GM18858 (cell line): ENCODE results near the gene CAPN10.
"Not testable (repeated sequence)": the region's sequence is repeated elsewhere in the genome, so short reads cannot be mapped to it uniquely, and the experiment has no call there.

ENCODE experiments used
- ATAC-seq: cut with Tn5 transposase; IDR thresholded peaks from one replicate; pipeline ENCODE4 v1.9.1; 2021; ENCODE audit not compliant: unreplicated experiment

CAPN10 gene

GRCh38 chr2:240563231-240563630 lies 23.3 kb upstream of the CAPN10 start:
- not testable (repeated sequence) for ATAC-seq

DNA sequence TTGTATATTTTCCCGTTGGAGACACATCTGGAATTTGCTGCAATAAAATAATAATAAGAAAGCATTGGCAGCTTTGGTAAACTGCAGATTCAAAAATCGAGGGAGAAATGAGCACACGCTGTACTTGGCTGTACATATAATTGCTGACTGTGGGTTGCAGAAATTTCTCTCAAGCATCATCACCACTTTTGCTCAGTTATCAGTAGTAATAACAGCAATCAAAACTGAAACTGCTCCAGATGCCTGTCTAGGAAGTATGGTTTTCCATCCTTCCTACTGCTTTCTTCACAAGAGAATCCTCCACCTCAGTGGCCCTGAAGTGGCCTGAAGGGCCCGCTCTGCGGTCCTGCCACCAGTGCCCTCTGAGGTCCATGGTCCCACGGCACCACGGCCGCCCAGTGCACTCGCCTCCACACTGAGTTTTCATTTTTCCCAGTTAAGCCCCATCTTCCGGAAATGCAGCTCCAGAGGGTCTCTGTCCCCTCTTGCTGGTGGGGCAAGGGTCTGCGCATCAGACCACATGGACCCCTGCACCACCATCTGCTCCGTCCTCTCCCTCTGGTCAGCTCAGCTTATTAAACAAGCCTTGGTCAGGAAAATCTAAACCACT lies 22.5 kb upstream of the CAPN10 start:
- ATAC-seq = no peak

DNA sequence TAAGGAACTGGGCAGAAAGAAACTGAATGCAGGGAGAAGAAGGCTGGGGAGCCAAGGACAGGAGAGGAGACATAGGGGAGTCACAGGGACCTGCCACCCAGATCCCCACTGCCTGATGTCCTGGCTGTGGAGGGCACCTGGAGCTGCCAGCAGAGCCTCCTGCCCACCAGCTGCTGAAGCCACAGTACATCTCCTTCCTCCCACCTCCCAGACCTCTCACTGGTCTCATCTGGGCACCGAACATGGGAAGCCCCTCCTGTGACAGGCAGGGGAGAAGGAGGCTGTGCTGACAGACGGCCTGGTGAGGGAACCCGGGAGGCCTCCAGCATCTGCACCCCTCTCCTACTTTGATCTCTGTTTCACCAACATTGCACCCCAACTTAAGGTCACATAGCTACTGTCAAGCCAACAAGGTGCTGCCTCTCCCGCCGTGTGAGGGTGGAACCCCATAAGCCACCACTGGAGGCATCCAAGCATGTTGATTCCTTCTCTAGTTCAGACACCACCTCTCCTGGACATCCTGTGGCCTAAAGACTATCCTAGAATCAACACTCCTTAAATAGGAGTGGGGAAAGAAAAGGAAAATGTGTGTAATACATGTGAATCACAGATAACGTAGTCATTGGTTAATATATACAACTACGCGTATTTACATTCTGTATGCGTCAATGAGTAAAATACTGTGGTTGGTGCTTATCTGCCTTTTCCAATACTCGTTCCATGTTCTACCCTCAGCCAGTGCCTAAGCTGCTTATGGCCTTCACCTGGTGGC lies 21.8 kb upstream of the CAPN10 start:
- ATAC-seq = no peak

DNA sequence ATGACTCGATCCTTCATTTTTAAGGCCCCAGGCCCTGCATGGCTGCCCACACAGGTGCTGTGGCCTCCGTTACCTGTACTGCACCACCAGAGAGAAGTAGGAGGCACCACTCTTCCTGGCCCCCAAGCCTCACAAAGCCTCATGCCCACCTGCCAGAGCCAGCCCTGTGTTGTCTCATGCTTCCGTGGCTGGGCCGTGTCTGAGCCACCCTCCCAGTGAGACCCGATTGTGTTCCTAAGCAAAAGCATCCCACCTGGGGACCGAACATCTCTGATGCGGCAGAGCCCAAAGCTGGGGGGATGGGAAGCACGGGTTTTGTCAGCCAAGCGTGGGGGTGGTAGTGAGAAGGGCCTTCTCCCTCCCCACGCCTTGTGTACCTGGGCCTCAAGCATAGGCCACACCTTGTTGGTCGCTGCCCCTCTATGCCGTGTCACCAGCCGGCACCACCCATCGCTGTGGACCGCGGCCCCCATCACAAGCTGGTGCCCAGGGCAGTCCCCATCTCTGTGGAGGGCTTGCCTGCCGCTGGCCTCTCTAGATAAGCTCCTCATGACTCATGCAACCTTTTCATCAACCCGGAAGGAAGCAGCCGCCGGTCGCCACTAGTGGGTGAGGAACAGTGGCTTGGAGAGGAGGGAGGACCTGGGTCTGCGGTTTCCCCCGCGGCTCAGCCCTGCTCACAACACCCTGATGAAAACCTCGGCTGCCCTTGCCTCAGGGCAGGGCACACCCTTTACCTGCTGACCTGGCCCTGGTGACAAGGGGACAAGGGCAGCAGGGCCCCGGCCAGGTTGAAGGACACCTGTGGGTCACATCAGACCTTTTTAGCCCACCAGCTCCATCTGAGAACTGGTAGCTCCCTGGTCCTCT lies 21.0 kb upstream of the CAPN10 start:
- peak; percentile 25 for ATAC-seq

DNA sequence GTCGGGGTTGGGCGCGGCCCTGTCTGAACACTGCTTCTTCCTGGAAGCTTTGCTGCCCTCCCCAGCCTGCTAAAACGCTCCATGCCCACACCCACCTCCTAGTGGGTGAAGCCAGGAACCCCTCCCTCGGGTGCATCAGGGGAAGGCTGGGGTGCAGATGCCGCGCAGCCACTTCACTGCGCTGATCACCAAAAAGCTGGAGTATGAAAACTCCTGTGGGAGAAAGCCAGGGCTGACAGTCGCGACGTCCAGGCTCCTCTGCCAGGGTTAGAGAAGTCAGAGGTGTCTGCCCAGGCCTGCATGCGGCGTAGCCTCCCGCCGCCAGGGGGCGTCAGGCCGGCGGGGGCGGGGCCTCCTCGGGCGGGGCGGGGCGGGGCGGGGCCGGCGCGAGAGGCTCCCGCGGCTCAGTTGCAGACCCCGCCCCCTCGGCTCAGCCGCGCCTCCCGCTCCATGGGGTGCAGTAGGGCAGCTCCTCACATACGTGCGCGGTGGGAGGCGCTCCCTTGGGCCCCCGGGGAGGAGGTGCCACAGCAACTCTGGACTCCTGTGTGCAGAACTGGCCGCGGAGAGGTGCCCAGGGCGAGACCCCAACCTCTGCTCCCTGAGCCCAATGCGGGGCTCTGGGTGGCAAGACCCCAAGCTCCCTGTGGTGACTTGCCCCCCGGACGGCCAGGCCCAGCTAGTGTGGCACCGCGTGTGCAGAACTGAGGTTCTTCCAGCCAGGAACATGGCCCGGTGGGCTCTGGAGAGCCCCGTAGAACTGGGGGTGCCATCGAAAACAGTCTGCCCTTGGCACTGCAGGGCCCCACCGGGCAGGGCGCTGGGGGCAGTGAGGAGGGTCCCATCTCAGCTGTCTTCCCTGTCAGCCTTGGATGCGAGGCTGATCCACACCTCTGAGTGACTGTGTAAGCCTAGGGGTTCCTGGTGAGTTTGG lies 20.1 kb upstream of the CAPN10 start:
- ATAC-seq = peak; percentile 26

- ATAC-seq = no peak
These were observed 19.2 kb upstream of the CAPN10 start for GRCh38 chr2:240567137-240567871.

DNA sequence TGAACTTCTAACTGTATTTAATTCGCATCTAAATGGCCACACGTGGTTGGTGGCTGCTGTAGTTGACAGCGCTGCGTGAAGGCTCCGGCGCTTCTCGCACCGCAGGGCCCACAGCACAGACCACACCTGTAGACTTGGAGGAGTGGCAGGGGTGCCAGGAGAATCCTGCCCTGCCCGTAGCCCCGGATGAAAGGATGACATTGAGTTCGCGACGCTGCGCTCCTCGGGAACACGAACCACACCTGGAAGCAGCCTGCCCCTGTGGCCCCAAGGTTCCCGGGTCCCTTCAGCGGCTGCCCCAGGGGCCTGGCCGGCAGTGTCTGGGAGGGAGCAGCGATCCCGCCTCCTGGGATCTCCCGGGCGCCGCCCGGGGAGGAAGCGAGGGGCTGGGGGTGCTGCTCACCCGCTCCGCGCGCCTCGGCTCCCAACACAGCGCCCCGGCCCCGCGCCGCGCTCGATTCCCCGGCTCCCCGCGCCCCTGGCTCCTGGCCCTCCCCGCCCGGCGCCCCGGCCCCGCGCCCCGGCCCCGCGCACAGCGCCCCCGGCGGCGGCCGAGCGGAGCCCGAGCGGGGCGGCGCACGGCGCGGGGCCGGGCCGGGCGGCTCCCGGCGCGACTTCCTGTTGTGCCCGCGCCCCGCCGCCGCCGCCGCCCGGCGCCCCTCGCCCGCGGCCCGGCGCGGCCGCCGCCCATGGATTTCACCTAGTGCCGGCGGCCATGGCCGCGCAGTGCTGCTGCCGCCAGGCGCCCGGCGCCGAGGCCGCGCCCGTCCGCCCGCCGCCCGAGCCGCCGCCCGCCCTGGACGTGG lies 18.5 kb upstream of the CAPN10 start, which contains the start of gene RNPEPL1:
Gene RNPEPL1 (plus strand): TSS at position 613 of the 806 bp plus-strand sequence. CDS start 103 bp downstream, at position 716.
- ATAC-seq = peak; percentile 19

GRCh38 chr2:240568678-240569522 lies 17.6 kb upstream of the CAPN10 start:
- no peak for ATAC-seq

GRCh38 chr2:240569523-240569997 lies 17.0 kb upstream of the CAPN10 start:
- ATAC-seq = no peak

- ATAC-seq = no peak
These were observed 16.5 kb upstream of the CAPN10 start for GRCh38 chr2:240569998-240570530.

- ATAC-seq = no peak
These were observed 15.8 kb upstream of the CAPN10 start for GRCh38 chr2:240570531-240571313.

- no peak for ATAC-seq
These were observed 15.1 kb upstream of the CAPN10 start for GRCh38 chr2:240571314-240571973.

DNA sequence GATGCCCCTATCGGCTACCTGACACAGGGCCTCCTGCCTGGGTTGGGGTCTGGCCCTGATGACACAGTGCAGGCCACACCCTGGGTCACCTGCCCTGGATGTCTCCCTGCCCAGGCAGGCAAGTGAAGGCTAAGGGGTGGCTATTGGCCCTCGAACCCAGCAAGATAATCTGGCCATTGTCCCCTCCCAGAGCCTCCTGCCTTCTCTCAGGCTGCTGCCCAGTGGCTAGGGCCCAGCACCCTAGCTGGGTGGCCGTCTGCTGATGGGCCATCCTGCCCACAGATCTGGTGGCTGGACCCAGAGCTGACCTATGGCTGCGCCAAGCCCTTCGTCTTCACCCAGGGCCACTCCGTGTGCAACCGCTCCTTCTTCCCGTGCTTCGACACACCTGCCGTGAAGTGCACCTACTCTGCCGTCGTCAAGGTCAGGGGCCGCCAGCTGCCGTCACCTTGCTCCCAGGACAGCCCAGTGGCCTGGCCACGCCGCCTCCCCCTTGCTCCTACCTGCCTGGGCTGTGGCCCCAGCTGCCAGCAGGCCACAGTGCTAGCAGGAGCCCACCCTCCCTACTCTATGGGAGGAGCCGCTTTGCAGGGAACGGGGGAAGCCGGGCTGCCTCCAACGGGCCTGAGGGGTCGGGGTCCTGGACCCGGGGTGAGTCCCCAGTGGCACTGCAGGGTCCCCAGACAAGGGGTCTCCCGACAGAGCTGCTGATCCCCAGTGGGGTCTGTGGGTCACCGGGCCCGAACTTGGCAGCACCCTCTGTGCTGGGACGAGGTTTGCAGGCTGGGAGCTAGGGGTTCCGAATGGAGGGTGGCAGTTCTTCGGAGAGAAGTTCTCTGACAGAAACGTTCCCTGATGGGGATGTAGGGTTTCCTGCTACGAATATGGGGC lies 14.1 kb upstream of the CAPN10 start:
- ATAC-seq = no peak

- no peak for ATAC-seq
These were observed 13.4 kb upstream of the CAPN10 start for GRCh38 chr2:240573071-240573515.
